GM12891 (cell line): ENCODE measurements around the gene OR5AN1.

ENCODE experiments used
- POLR2A ChIP-seq: IDR thresholded peaks from 2 replicates; pipeline ENCODE4 v1.6.1; 2011; ENCODE audit warnings: low read depth, low read length, control low read depth
- POLR2AphosphoS5 ChIP-seq: IDR thresholded peaks from 2 replicates; pipeline ENCODE4 v1.6.1; 2011; ENCODE audit warnings: low read depth, low read length, control low read depth
- POU2F2 ChIP-seq: IDR thresholded peaks from 2 replicates; pipeline ENCODE4 v1.6.1; 2011; ENCODE audit warnings: low read depth, mild to moderate bottlenecking, control low read depth, low read length, moderate library complexity
- TAF1 ChIP-seq: IDR thresholded peaks from 2 replicates; pipeline ENCODE4 v1.6.1; 2011; ENCODE audit warnings: low read depth, low read length, control low read depth

DNA sequence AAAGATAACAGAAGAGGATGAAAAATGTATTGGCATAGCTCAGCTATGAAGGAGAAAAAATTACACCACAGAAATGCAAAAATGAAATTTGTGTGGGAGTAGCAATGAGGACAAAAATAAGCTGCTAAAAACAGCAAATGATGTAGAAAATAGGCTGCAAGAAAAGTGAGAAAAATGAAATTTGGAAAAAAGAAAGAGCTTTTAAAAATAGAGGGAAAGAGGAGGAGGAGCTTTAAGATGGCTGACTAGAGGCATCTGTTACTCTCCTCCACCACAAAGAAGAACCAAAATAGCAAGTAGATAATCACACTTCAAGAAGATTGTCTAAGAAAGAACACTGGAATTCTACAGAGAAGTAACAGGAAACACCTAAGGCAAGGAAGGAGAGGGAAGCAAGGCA is 23.7 kb upstream of the OR5AN1 start:
- TF ChIP-seq POLR2A (no peak), POLR2AphosphoS5 (no peak), TAF1 (no peak), POU2F2 (no peak)
